Myocyte (in vitro differentiated cells): ENCODE measurements around the gene VAV2. TPM values are rescaled to one million over a fixed set of nuclear protein-coding genes. Genes with fewer than 3 reads are reported as not detected.
A peak's percentile ranks its signal among the peaks of the same experiment; 100 is the strongest.
"Not testable (repeated sequence)": the region's sequence is repeated elsewhere in the genome, so short reads cannot be mapped to it uniquely, and the experiment has no call there.

Source experiments
- DNase-seq: peaks from one replicate; pipeline ENCODE4 v3.0.0-alpha.2; 2012; ENCODE audit warnings: low read depth
- total RNA-seq: library from RNA; depleted of rRNA; stranded (reverse); fragments of >200 nt; gene quantifications from 2 replicates; pipeline ENCODE4 v1.2.3, GENCODE V29; 2014

Gene VAV2
- total RNA-seq, 1 donor from 2014 or later: 10.4 TPM

DNA sequence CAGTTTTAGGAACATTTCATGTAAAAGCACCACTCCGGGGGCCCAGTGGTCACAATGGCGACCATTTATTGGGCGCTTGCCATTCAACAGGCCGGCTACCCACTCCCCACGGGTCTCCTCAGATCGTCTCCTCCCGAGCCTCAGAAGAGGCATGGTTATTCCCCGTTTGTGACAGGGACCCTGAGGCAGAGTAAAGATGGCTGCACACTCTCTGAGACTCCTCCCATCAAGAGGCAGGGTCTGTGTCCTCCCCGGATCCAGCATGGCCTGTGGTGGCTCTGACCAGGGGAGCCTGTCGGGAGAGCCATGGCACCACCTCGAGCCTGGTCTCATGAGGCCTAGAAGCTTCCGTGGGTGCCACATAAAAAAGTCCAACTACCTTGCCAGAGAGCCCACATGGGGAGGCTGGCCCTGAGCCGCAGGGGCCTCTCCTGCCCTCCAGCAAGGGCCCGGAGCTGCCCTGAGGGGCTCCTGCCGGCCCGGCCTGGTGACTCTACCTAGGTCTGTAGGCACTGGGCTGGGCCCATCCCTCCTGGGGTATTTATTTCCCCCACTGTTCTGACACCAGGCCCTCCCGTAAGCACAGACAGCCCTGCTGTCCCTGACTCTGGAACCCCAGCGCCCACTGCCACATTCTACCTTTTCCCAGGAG is 90.8 kb downstream of the VAV2 start:
- no peak for DNase-seq

GRCh38 chr9:133897675-133898074 is 94.4 kb downstream of the VAV2 start:
- peak; percentile 81 for DNase-seq

GRCh38 chr9:133896007-133896406 is 96.1 kb downstream of the VAV2 start:
- DNase-seq: not testable (repeated sequence)

- DNase-seq: no peak
Observed at GRCh38 chr9:133895335-133895734, 96.8 kb downstream of the VAV2 start.

- no peak for DNase-seq
Observed at GRCh38 chr9:133894377-133895321, 97.5 kb downstream of the VAV2 start.

- no peak for DNase-seq
Observed at GRCh38 chr9:133893191-133893994, 98.7 kb downstream of the VAV2 start.

DNA sequence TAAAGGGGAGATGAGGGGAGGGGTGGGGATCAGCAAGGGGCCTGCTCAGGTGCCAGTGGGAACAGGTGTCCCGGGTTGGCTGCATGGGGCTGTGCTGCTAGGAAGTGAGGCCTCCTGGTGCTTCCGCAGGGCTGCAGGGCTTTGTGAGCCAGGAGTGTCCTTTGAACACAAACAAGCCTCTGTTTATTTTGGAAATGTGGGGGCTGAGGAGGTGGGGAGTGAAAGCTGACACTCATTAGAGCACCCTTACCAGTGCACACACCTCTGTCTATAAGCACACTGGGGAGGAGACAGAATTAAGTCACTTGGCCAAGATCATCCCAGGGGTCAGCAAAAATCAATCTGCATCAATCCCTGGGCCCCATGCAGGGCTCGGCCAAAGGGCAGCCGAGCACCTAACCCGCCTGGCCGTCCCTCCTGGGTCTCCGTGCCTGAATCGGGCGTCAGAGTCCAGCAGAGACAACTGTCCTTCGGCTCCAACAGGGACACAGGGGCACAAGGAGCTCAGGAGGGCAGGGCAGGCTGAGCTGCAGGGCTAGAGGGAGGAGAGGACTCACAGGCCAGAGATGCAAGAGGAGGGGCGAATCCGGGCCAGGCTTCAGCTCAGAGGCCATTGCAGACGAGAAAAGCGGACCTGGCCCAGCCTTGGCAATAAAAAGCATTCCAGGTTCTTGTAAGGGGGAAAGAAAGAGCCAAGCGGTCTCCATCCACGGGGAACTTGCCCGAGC is 99.8 kb downstream of the VAV2 start:
- DNase-seq: no peak

DNA sequence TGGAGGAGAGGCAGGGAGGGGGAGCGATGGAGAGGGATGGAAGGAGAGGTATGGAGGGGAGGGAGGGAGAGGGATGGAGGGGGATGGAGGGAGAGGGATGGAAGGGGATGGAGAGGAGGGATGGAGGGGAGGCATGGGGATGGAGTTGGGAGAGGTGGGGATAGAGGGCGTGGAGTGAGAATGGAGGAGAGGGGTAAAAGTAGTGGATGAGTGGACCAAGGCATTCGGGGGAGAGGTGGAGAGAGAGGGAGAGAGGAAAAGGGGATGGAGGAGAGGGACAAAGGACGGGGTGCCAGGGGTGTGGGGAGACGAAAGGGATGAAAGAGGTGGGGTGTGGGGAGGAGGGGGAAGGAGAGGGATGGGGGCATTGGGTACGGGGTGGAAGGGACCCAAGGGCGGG is 100.4 kb downstream of the VAV2 start:
- DNase-seq: no peak

GRCh38 chr9:133890583-133890982 is 101.5 kb downstream of the VAV2 start:
- no peak for DNase-seq

DNA sequence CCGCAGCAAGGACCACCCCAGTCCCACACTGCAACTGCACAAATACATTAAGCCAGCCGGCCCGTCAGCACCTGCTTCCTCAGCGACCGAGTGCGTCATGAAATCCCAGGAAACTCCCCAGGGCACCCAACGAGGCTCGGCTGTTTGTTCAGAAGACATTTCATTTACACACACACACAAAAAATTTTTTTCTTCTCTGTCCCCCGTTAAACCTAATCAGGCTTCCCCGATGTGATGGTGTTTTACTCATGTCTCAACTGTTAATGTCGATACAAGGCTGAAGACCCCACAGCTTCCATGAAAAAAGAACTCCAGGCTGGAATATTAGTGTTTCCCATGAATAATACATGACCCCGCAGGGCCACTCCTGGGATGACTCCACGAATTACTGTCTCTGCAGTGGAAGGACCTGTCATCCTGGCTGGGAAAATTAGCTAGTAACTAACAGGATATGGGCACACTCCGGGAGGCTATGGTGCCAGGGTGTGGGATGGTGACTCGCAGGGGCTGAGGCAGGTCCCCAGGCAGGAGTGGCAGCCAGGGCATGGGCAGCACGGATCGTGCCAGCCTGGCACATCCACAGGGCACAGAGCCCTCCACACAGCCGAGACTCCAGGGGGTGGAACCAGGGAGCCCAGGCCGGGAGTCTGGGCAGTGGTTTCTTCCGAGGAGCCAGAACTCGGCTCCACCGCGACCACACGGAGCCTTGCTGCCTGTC is 102.4 kb downstream of the VAV2 start:
- peak; percentile 27 for DNase-seq

DNA sequence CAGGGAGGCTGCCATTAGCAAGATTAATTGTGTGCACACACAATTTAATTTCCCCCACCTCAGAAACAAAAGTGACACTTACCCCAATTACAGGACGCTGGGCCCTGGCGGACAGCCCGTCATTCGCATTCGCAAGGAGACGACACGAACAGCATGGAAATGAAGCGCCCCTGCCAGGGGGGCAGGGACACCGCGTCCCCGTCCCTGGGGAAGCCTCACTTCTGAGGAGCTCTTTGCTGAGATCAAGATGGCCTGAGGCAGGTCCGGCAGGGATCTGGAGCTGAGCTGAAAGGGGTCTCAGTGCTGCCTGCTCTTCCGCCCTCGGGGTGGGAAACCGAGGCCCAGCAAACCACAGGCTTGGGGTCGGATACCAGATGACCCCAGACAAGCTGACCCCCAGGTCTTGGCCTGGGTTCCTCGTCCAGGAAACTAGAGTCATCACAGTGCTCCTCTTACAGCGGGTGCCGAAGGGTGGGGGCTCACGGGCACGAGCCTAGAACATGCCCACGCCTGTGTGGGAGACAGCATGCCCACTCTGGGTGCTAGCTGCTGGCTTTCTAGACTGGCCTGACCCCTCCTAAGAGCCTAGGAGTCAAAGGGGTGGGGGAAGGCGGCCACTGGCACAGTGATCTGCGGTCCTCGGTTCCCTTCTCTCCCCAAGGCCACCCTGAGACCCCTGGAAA is 103.2 kb downstream of the VAV2 start:
- no peak for DNase-seq

DNA sequence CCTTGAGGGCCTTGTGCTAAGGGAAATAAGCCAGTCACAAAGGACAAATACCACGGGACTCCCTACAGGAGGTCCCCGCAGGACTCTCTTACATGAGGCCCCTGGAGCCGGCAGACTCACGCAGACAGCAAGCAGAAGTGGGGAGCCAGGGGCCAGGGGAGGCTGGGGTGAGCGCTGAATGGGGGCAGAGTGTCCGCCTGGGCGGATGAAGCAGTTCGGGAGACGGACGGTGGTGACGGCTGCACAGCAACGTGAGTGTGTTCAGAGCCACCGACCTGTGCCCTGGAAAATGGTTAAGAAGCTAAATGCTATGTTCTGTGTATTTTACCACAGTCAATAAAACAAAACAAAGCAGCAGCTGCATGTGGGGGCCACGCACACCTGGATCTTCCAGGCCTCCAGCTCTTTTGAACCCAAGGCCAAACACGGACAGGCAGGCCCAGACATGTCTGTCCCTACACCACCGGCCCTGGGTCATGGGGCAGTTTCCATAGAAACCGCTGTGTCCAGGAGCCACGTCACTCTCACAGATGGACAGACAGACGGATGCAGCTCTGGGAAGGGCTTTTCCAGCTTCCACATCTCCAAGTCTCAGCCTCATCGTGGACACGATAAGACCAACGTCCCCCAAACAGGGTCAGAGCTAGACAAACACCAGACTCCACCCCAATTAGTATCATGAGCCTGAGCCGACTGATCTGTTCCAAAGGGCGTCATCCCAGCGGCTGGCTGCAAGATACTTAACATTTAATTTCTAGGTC is 103.9 kb downstream of the VAV2 start:
- no peak for DNase-seq

- no peak for DNase-seq
Observed at GRCh38 chr9:133887540-133888047, 104.5 kb downstream of the VAV2 start.

DNA sequence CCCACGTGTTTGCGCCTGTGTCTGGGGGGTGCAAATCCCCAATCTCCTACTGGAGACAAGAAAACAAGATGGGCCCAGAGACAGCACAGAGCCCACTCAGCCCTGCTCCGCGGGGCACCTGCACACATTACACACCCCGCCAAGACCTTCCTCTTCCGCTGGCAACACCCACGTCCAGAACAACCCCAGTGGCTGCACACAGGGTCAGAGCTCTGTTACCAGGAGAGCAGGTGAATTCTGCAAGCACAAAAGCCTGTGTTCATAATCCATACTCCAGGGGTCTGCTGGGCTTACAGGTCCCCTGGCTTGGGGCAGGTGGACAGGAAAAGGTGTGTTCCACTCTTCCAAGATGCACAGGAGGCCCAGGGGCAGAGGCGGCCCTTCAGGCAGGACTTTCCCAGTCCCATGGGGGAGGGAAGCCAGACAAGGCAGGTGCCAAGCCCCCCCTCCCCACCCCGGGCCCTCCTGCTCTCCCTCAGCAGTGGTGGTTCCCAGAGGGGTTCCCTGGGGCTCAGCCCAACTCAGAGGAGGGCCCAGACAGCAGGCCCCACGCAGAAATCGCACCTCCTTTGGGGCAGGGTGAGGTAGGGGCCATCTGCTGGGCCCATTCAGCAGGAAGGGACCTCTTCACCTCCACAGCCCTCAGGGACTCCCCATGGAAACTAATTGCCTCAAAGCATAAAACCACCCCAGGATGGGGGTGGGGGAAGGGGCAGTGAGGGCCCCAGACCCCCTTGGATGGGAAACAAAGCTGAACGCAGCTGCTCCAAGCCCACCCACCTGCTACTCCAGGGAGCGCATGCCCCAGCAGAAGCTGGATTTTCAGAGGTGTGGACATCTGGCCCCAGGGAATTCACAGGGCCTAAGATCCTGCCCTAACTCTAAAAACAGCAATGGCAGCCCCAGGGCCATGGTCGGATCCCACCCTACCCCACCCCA is 105.3 kb downstream of the VAV2 start:
- no peak for DNase-seq

- peak; percentile 42 for DNase-seq
Observed at GRCh38 chr9:133884907-133885744, 107.0 kb downstream of the VAV2 start.

DNA sequence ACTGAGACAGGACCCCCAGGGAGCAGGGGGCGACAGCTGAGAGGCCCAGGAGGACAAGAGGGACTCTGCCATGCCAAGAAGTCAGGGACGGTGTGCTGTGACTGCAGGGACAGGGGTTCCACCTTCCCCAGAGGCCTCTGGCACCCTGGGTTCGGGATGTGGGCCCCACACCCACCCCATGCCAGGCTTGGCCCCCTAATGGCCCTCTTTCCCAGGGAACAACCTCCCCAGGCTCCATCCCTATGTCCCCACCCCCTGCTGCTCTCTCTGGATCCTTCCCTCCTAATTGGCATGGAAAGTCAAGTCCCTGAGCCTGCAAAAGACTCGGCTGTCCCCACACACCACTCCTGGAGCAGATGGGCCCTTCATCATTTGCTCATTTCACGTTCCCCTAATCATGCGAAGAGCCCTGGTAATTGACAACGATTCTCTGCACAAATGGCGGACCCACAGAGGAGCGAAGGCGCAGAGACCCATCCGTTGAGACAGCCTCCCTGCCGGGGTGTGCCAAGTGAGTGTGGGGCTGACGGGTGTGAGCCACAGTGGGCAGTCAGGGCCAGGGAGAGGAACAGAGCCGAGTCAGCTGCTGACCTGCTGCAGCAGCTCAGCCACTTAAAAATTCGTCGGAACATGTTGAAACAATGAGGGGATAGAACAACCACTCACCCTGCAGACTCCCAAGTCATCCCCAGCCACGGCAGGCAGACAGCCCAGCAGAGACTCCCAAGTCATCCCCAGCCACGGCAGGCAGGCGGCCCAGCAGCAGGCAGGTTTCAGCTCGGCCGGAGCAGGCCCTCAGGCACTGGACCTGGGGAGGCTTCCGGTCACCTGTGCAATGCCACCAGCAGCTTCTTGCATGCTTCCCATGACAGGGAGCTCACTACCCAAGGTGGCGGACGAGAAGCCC is 109.0 kb downstream of the VAV2 start:
- no peak for DNase-seq
